K562 (cell line): Measurements from ENCODE around the gene PKD2.

Experiments
- ATF6 ChIP-seq: sonication (generic); formaldehyde crosslinking; IDR thresholded peaks from 2 replicates; pipeline ENCODE4 v1.4.0; 2020; ENCODE audit warnings: mild to moderate bottlenecking, missing genetic modification reagents
- HBP1 ChIP-seq: fragments of 450-650 bp; formaldehyde crosslinking; IDR thresholded peaks from 2 replicates; pipeline ENCODE4 v1.4.0; 2022; ENCODE audit warnings: missing genetic modification characterization
- NR2F6 ChIP-seq: fragments of 450-650 bp; formaldehyde crosslinking; IDR thresholded peaks from 2 replicates; pipeline ENCODE4 v1.4.0; 2020; ENCODE audit warnings: mild to moderate bottlenecking
- POLR2AphosphoS5 ChIP-seq: IDR thresholded peaks from 2 replicates; pipeline ENCODE4 v1.6.1; 2011; ENCODE audit warnings: mild to moderate bottlenecking, low read depth, low read length, moderate library complexity; ENCODE audit not compliant: control insufficient read depth, insufficient read depth
- RBM15 ChIP-seq: fragments of 200-400 bp; formaldehyde crosslinking; IDR thresholded peaks from 2 replicates; pipeline ENCODE4 v1.6.1; 2018; ENCODE audit warnings: mild to moderate bottlenecking, low read length, moderate library complexity; ENCODE audit not compliant: insufficient read depth
- REST ChIP-seq, 2 experiments: fragments of 450-650 bp; formaldehyde crosslinking in 1 of 2; IDR thresholded peaks; 2 replicates each; pipeline versions ENCODE4 v1.4.0 to v1.6.1; 2014 to 2020; ENCODE audit warnings: mild to moderate bottlenecking in 2 of 2, borderline replicate concordance in 1 of 2, low read depth in 1 of 2
- SMARCB1 ChIP-seq: IDR thresholded peaks from 2 replicates; pipeline ENCODE4 v1.6.1; 2011; ENCODE audit warnings: improper control_type of control experiment, low read depth; ENCODE audit not compliant: insufficient read length
- ZEB2 ChIP-seq: fragments of 450-650 bp; IDR thresholded peaks from 2 replicates; pipeline ENCODE4 v1.6.1; 2016
- ZFX ChIP-seq: sonication (generic); formaldehyde crosslinking; IDR thresholded peaks from 2 replicates; pipeline ENCODE4 v1.8.0; 2022; ENCODE audit warnings: mild to moderate bottlenecking, missing genetic modification reagents, moderate library complexity
- TF ChIP-seq, protein P1 (sequence below): fragments of 250-450 bp; sonication (Bioruptor Pico); IDR thresholded peaks from 2 replicates; pipeline ENCODE4 v1.8.0; 2021; ENCODE audit warnings: borderline replicate concordance, mild to moderate bottlenecking, moderate library complexity; ENCODE audit not compliant: poor library complexity, severe bottlenecking
- TF ChIP-seq, protein P2 (sequence below), 3 experiments: IDR thresholded peaks in 2 of 3; conservative IDR thresholded peaks in 1 of 3; 2 replicates each; pipeline ENCODE4 v1.5.1; 2011 to 2012; ENCODE audit warnings: low read length in 3 of 3, mild to moderate bottlenecking in 3 of 3, control low read depth in 2 of 3, improper control_type of control experiment in 1 of 3, inconsistent platforms in 1 of 3, low read depth in 1 of 3, mixed read lengths in 1 of 3, moderate library complexity in 1 of 3; ENCODE audit not compliant: insufficient read depth in 2 of 3
- TF ChIP-seq, protein P3 (sequence below): fragments of 450-650 bp; IDR thresholded peaks from 2 replicates; pipeline ENCODE4 v1.7.1; 2018; ENCODE audit warnings: mild to moderate bottlenecking, low read depth; ENCODE audit not compliant: partially characterized antibody

DNA sequence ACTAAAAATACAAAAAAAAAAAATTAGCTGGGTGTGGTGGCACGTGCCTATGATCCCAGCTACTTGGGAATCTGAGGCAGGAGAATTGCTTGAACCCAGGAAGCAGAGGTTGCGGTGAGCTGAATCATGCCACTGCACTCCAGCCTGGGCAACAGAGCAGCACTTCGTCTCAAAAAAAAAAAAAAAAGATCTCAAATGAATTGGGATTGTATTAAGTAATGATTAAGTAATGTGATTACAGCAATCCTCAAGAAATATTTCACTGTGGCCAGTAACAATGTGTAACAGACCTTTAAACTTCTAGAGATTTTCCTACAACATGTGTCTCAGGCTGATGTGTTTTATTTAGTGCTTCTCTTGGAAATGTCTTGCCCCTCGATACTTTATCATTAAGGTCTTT lies 46.8 kb downstream of the PKD2 start:
- no peak for TF ChIP-seq ZFX (CRISPR knock-in tag)
- no peak for TF ChIP-seq REST (IDR thresholded peaks at IDR 0.05; ENCODE audit: borderline replicate concordance)
- no peak for TF ChIP-seq REST (CRISPR knock-in tag; IDR thresholded peaks at IDR 0.05; ENCODE audit: low read depth)
- TF ChIP-seq HBP1 (CRISPR knock-in tag) = no peak
- TF ChIP-seq, protein P1, sequence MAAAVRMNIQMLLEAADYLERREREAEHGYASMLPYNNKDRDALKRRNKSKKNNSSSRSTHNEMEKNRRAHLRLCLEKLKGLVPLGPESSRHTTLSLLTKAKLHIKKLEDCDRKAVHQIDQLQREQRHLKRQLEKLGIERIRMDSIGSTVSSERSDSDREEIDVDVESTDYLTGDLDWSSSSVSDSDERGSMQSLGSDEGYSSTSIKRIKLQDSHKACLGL (CRISPR knock-in tag) = no peak
- no peak for TF ChIP-seq ATF6
- TF ChIP-seq RBM15 = no peak
- TF ChIP-seq, protein P2, sequence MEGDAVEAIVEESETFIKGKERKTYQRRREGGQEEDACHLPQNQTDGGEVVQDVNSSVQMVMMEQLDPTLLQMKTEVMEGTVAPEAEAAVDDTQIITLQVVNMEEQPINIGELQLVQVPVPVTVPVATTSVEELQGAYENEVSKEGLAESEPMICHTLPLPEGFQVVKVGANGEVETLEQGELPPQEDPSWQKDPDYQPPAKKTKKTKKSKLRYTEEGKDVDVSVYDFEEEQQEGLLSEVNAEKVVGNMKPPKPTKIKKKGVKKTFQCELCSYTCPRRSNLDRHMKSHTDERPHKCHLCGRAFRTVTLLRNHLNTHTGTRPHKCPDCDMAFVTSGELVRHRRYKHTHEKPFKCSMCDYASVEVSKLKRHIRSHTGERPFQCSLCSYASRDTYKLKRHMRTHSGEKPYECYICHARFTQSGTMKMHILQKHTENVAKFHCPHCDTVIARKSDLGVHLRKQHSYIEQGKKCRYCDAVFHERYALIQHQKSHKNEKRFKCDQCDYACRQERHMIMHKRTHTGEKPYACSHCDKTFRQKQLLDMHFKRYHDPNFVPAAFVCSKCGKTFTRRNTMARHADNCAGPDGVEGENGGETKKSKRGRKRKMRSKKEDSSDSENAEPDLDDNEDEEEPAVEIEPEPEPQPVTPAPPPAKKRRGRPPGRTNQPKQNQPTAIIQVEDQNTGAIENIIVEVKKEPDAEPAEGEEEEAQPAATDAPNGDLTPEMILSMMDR (IDR thresholded peaks at IDR 0.05 in 2 of 3, conservative IDR thresholded peaks at IDR 0.05 in 1 of 3; ENCODE audit: insufficient read depth in 2 of 3, low read depth in 1 of 3, low read length in 3 of 3) = no peak
- TF ChIP-seq, protein P3, sequence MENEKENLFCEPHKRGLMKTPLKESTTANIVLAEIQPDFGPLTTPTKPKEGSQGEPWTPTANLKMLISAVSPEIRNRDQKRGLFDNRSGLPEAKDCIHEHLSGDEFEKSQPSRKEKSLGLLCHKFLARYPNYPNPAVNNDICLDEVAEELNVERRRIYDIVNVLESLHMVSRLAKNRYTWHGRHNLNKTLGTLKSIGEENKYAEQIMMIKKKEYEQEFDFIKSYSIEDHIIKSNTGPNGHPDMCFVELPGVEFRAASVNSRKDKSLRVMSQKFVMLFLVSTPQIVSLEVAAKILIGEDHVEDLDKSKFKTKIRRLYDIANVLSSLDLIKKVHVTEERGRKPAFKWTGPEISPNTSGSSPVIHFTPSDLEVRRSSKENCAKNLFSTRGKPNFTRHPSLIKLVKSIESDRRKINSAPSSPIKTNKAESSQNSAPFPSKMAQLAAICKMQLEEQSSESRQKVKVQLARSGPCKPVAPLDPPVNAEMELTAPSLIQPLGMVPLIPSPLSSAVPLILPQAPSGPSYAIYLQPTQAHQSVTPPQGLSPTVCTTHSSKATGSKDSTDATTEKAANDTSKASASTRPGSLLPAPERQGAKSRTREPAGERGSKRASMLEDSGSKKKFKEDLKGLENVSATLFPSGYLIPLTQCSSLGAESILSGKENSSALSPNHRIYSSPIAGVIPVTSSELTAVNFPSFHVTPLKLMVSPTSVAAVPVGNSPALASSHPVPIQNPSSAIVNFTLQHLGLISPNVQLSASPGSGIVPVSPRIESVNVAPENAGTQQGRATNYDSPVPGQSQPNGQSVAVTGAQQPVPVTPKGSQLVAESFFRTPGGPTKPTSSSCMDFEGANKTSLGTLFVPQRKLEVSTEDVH = no peak
- TF ChIP-seq SMARCB1 = no peak
- TF ChIP-seq ZEB2 = no peak
- no peak for TF ChIP-seq NR2F6
- no peak for TF ChIP-seq POLR2AphosphoS5
